Thoracic aorta (tissue), 2 donors: ENCODE data around the gene ANKMY2. TPM values are rescaled to one million over a fixed set of nuclear protein-coding genes. Genes with fewer than 3 reads are reported as not detected.

Experiments
- ATAC-seq: fragments of 150-250 bp; one replicate; pipeline ENCODE4 v1.8.0; 2017; ENCODE audit warnings: low read depth; ENCODE audit not compliant: insufficient number of reproducible peaks, low FRiP score
- DNase-seq: peaks from one replicate; pipeline ENCODE4 v3.0.0-alpha.2; 2020; ENCODE audit warnings: low spot score
- H3K27ac ChIP-seq, 2 donors: fragments of 200-600 bp; sonication (generic); 1 replicate in 1 of 2; 2 replicates in 1 of 2; pipeline ENCODE4 v1.5.1; 2016; ENCODE audit warnings: mild to moderate bottlenecking in 2 of 2, moderate library complexity in 2 of 2
- H3K27me3 ChIP-seq: fragments of 200-600 bp; sonication (generic); replicated peaks from 2 replicates; pipeline ENCODE4 v1.6.0; 2016; ENCODE audit warnings: mild to moderate bottlenecking; ENCODE audit not compliant: insufficient read depth
- H3K36me3 ChIP-seq: fragments of 200-600 bp; sonication (generic); one replicate; pipeline ENCODE4 v1.5.1; 2016
- H3K4me1 ChIP-seq, 2 donors: fragments of 200-600 bp; sonication (generic); 1 replicate in 1 of 2; 2 replicates in 1 of 2; pipeline versions ENCODE4 v1.5.1 to v1.6.0; 2016; ENCODE audit warnings: low read depth in 2 of 2, mild to moderate bottlenecking in 1 of 2; ENCODE audit not compliant: control insufficient read depth in 1 of 2
- H3K4me3 ChIP-seq: fragments of 200-600 bp; sonication (generic); 2 replicates; pipeline ENCODE4 v1.5.1; 2016; ENCODE audit warnings: mild to moderate bottlenecking
- H3K9me3 ChIP-seq: fragments of 200-600 bp; sonication (generic); 2 replicates; pipeline ENCODE4 v1.5.1; 2016
- total RNA-seq, 2 donors: library from RNA; depleted of rRNA; stranded (reverse); fragments of >200 nt; gene quantifications; one replicate each; pipeline versions ENCODE4 v1.1.0 to v1.2.3, GENCODE V29; 2016
- TF ChIP-seq, protein P1 (sequence below): fragments of 200-600 bp; sonication (generic); IDR thresholded peaks from one replicate; pipeline ENCODE4 v1.5.1; 2019; ENCODE audit warnings: antibody characterized with exemption

ANKMY2 gene
- total RNA-seq, 2 donors from 2014 or later, result 9.1 to 10.2 TPM

GRCh38 chr7:16671811-16672210 is 26.3 kb upstream of the ANKMY2 start:
- no peaks in the 10 kb centered on the region for H3K4me1 ChIP-seq
- ATAC-seq, result no peak
- no peak overlapping the region for H3K4me3 ChIP-seq
- no peak for DNase-seq
- no peak overlapping the region for H3K27ac ChIP-seq
- no peaks in the 10 kb centered on the region for H3K27me3 ChIP-seq
- H3K36me3 ChIP-seq, result no peaks in the 10 kb centered on the region
- TF ChIP-seq, protein P1, sequence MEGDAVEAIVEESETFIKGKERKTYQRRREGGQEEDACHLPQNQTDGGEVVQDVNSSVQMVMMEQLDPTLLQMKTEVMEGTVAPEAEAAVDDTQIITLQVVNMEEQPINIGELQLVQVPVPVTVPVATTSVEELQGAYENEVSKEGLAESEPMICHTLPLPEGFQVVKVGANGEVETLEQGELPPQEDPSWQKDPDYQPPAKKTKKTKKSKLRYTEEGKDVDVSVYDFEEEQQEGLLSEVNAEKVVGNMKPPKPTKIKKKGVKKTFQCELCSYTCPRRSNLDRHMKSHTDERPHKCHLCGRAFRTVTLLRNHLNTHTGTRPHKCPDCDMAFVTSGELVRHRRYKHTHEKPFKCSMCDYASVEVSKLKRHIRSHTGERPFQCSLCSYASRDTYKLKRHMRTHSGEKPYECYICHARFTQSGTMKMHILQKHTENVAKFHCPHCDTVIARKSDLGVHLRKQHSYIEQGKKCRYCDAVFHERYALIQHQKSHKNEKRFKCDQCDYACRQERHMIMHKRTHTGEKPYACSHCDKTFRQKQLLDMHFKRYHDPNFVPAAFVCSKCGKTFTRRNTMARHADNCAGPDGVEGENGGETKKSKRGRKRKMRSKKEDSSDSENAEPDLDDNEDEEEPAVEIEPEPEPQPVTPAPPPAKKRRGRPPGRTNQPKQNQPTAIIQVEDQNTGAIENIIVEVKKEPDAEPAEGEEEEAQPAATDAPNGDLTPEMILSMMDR, result no peak
- H3K9me3 ChIP-seq, result no peaks in the 10 kb centered on the region

GRCh38 chr7:16670731-16671344 is 25.3 kb upstream of the ANKMY2 start:
- Histone ChIP-seq H3K9me3 (no peaks in the 10 kb centered on the region), H3K4me1 (no peaks in the 10 kb centered on the region), H3K27me3 (no peaks in the 10 kb centered on the region), H3K36me3 (no peaks in the 10 kb centered on the region), H3K4me3 (no peak overlapping the region), H3K27ac (no peak overlapping the region)
- no peak for ATAC-seq
- no peak for DNase-seq
- TF ChIP-seq, protein P1, result no peak

- no peaks in the 10 kb centered on the region for H3K4me1 ChIP-seq
- H3K9me3 ChIP-seq, result no peaks in the 10 kb centered on the region
- ATAC-seq (no peak), DNase-seq (no peak)
- no peak overlapping the region for H3K4me3 ChIP-seq
- no peaks in the 10 kb centered on the region for H3K27me3 ChIP-seq
- TF ChIP-seq, protein P1, result no peak
- no peak overlapping the region for H3K27ac ChIP-seq
- no peaks in the 10 kb centered on the region for H3K36me3 ChIP-seq
Observed at GRCh38 chr7:16670021-16670420, 24.5 kb upstream of the ANKMY2 start.

GRCh38 chr7:16669581-16669980 is 24.0 kb upstream of the ANKMY2 start:
- no peak overlapping the region for H3K27ac ChIP-seq
- H3K4me3 ChIP-seq, result no peak overlapping the region
- ATAC-seq, result no peak
- no peak for DNase-seq
- H3K4me1 ChIP-seq, result no peaks in the 10 kb centered on the region
- TF ChIP-seq, protein P1, result no peak
- no peaks in the 10 kb centered on the region for H3K9me3 ChIP-seq
- no peaks in the 10 kb centered on the region for H3K27me3 ChIP-seq
- no peaks in the 10 kb centered on the region for H3K36me3 ChIP-seq

DNA sequence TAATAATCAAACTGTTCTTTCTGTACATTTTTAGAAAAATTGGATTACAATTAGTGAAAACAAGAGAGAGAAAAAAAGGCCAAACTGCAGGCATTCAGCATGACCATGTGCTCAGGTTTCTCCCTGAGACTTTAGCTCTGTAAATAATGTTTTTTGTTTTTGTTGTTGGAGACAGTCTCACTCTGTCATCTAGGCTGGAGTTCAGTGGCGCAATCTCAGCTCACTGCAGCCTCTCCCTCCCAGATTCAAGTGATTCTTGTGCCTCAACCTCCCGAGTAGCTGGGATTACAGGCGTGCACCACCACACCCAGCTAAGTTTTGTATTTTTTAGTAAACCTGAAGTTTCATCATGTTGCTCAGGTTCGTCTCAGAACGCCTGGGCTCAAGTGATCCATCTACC is 23.4 kb upstream of the ANKMY2 start:
- Histone ChIP-seq H3K36me3 (no peaks in the 10 kb centered on the region), H3K4me1 (no peaks in the 10 kb centered on the region), H3K27me3 (no peaks in the 10 kb centered on the region), H3K9me3 (no peaks in the 10 kb centered on the region), H3K4me3 (no peak overlapping the region), H3K27ac (no peak overlapping the region)
- TF ChIP-seq, protein P1, result no peak
- ATAC-seq (no peak), DNase-seq (no peak)
